IMR-90 (cell line): ENCODE data around the gene GFRA3. TPM values are rescaled to one million over a fixed set of nuclear protein-coding genes. Genes with fewer than 3 reads are reported as not detected.
"Not testable (repeated sequence)": the region's sequence is repeated elsewhere in the genome, so short reads cannot be mapped to it uniquely, and the experiment has no call there.

Source experiments
- ATAC-seq: fragments of 200-7000 bp; cut with Tn5 transposase; 2 replicates; pipeline ENCODE4 v1.9.1; 2020; ENCODE audit warnings: low read depth, mild to moderate bottlenecking, moderate library complexity
- BruUV-seq: library from RNA; stranded (reverse); fragments of 400-500 nt; replicated peaks from 2 replicates; lab custom pipeline; 2021; lab: Mats Ljungman, UMichigan
- CTCF ChIA-PET: fragments of 300-600 bp; formaldehyde crosslinking; extraction: SDS; loops from one replicate; lab custom pipeline; 2021; ENCODE audit warnings: antibody characterized with exemption; lab: Yijun Ruan, JAX
- POLR2A ChIA-PET: fragments of 300-600 bp; sonication (Branson Sonifier 250); formaldehyde crosslinking; loops from one replicate; lab custom pipeline; 2022; ENCODE audit warnings: antibody characterized with exemption; ENCODE audit not compliant: unreplicated experiment; lab: Charles Lee
- DNase-seq: peaks from one replicate; pipeline ENCODE4 v3.0.0; 2013
- H2AFZ ChIP-seq: replicated peaks from 2 replicates; pipeline ENCODE3; 2013; ENCODE audit warnings: low read length, mild to moderate bottlenecking; ENCODE audit not compliant: poor library complexity
- H2AK5ac ChIP-seq: 2 replicates; pipeline ENCODE4 v1.6.1; 2013; ENCODE audit warnings: low read depth, low read length, inconsistent platforms
- H2AK9ac ChIP-seq: replicated peaks from 2 replicates; pipeline ENCODE3; 2013; ENCODE audit warnings: mild to moderate bottlenecking, low read depth, low read length, moderate library complexity; ENCODE audit not compliant: poor library complexity
- H2BK120ac ChIP-seq: 2 replicates; pipeline ENCODE4 v1.6.1; 2013; ENCODE audit warnings: low read depth, low read length, inconsistent platforms
- H2BK15ac ChIP-seq: 3 replicates; pipeline ENCODE4 v1.6.1; 2013; ENCODE audit warnings: low read depth, low read length, inconsistent platforms
- H2BK20ac ChIP-seq: 2 replicates; pipeline ENCODE4 v1.6.1; 2013; ENCODE audit warnings: low read depth, mild to moderate bottlenecking, inconsistent platforms, low read length, moderate library complexity
- H2BK5ac ChIP-seq: 2 replicates; pipeline ENCODE4 v1.6.1; 2013; ENCODE audit warnings: mild to moderate bottlenecking, low read depth, low read length, inconsistent platforms; ENCODE audit not compliant: poor library complexity, severe bottlenecking
- H3K14ac ChIP-seq: replicated peaks from 2 replicates; pipeline ENCODE4 v1.6.1; 2013; ENCODE audit warnings: low read depth, low read length, inconsistent platforms
- H3K18ac ChIP-seq: 2 replicates; pipeline ENCODE4 v1.6.1; 2013; ENCODE audit warnings: low read depth, low read length, control low read depth
- H3K23ac ChIP-seq: 2 replicates; pipeline ENCODE4 v1.6.1; 2013; ENCODE audit warnings: low read depth, low read length, inconsistent platforms
- H3K27ac ChIP-seq: 2 replicates; pipeline ENCODE4 v1.5.1; 2013; ENCODE audit warnings: mild to moderate bottlenecking, control low read depth, low read length; ENCODE audit not compliant: insufficient read depth
- H3K27me3 ChIP-seq: 2 replicates; pipeline ENCODE4 v1.6.1; 2013; ENCODE audit warnings: low read length; ENCODE audit not compliant: control insufficient read depth, insufficient read depth
- H3K36me3 ChIP-seq: 2 replicates; pipeline ENCODE4 v1.6.1; 2013; ENCODE audit warnings: low read length, mixed read lengths; ENCODE audit not compliant: control insufficient read depth, insufficient read depth
- H3K4ac ChIP-seq: 2 replicates; pipeline ENCODE4 v1.6.1; 2013; ENCODE audit warnings: low read depth, low read length, inconsistent platforms
- H3K4me1 ChIP-seq: 2 replicates; pipeline ENCODE4 v1.6.1; 2013; ENCODE audit warnings: low read length, mixed read lengths; ENCODE audit not compliant: control insufficient read depth, insufficient read depth
- H3K4me2 ChIP-seq: 2 replicates; pipeline ENCODE4 v1.6.1; 2013; ENCODE audit warnings: low read depth, mild to moderate bottlenecking, control low read depth, low read length, moderate library complexity
- H3K4me3 ChIP-seq: 2 replicates; pipeline ENCODE4 v1.5.1; 2013; ENCODE audit warnings: low read depth, mild to moderate bottlenecking, control low read depth, low read length, moderate library complexity; ENCODE audit not compliant: insufficient read depth
- H3K56ac ChIP-seq: 2 replicates; pipeline ENCODE4 v1.6.1; 2013; ENCODE audit warnings: low read length, inconsistent platforms; ENCODE audit not compliant: insufficient read depth; ENCODE audit errors: extremely low read depth
- H3K79me1 ChIP-seq, 2 experiments: 2 replicates each; pipeline ENCODE4 v1.6.1; 2013; ENCODE audit warnings: low read length in 2 of 2, inconsistent platforms in 1 of 2, low read depth in 1 of 2
- H3K9ac ChIP-seq: 2 replicates; pipeline ENCODE4 v1.6.1; 2013; ENCODE audit warnings: low read depth, low read length, control low read depth
- H3K9me1 ChIP-seq: 2 replicates; pipeline ENCODE4 v1.6.1; 2013; ENCODE audit warnings: low read length, inconsistent platforms; ENCODE audit not compliant: insufficient read depth
- H3K9me3 ChIP-seq: 2 replicates; pipeline ENCODE4 v1.6.1; 2013; ENCODE audit warnings: low read length; ENCODE audit not compliant: control insufficient read depth, insufficient read depth
- H4K20me1 ChIP-seq: 2 replicates; pipeline ENCODE4 v1.6.1; 2013; ENCODE audit warnings: low read length, inconsistent platforms; ENCODE audit not compliant: insufficient read depth
- H4K5ac ChIP-seq: 2 replicates; pipeline ENCODE4 v1.6.1; 2013; ENCODE audit warnings: mild to moderate bottlenecking, low read depth, low read length, control low read depth
- H4K8ac ChIP-seq, 2 experiments: 2 replicates each; pipeline ENCODE4 v1.6.1; 2013; ENCODE audit warnings: low read depth in 2 of 2, low read length in 2 of 2, control low read depth in 1 of 2, inconsistent platforms in 1 of 2
- H4K91ac ChIP-seq: 2 replicates; pipeline ENCODE4 v1.6.1; 2013; ENCODE audit warnings: low read depth, low read length, inconsistent platforms; ENCODE audit not compliant: insufficient read depth
- CEBPB ChIP-seq: IDR thresholded peaks from 2 replicates; pipeline ENCODE4 v1.6.1; 2012; ENCODE audit warnings: low read depth, low read length, improper control_type of control experiment
- MAFK ChIP-seq: IDR thresholded peaks from 2 replicates; pipeline ENCODE4 v1.6.1; 2012; ENCODE audit warnings: low read depth, low read length, improper control_type of control experiment
- MAZ ChIP-seq: IDR thresholded peaks from 2 replicates; pipeline ENCODE4 v1.6.1; 2012; ENCODE audit warnings: low read depth, mild to moderate bottlenecking, low read length, improper control_type of control experiment, moderate library complexity, borderline replicate concordance
- MXI1 ChIP-seq: IDR thresholded peaks from 2 replicates; pipeline ENCODE4 v1.6.1; 2012; ENCODE audit warnings: low read depth, mild to moderate bottlenecking, low read length, moderate library complexity, borderline replicate concordance
- RAD21 ChIP-seq: IDR thresholded peaks from 2 replicates; pipeline ENCODE4 v1.6.1; 2012; ENCODE audit warnings: low read length, improper control_type of control experiment
- RCOR1 ChIP-seq: IDR thresholded peaks from 2 replicates; pipeline ENCODE4 v1.6.1; 2012; ENCODE audit warnings: mild to moderate bottlenecking, low read length, improper control_type of control experiment; ENCODE audit not compliant: insufficient replicate concordance
- WGBS, 2 experiments: methylation state at CpG; one replicate each; pipeline versions ENCODE4 v1.1.5 to v1.1.7; 2013; ENCODE audit warnings: missing lambda C conversion rate in 2 of 2; ENCODE audit not compliant: insufficient read length in 1 of 2; ENCODE audit errors: extremely low coverage in 2 of 2; 5-methylcytosine and 5-hydroxymethylcytosine counted together
- dilution Hi-C: fragments of 300-500 bp; cut with HindIII; formaldehyde crosslinking; loops from one replicate; pipeline ENCODE4 v1.14.3; 2018; ENCODE audit warnings: low sequenced_read_pairs; ENCODE audit not compliant: unreplicated experiment
- in situ Hi-C: fragments of 300-500 bp; cut with MboI; formaldehyde crosslinking; loops from 3 replicates; pipeline ENCODE4 v1.14.3; 2019; ENCODE audit warnings: low sequenced_read_pairs, inconsistent platforms, mixed read lengths
- intact Hi-C: fragments of 100-400 bp; cut with micrococcal nuclease; formaldehyde crosslinking; loops from 2 replicates; pipeline ENCODE4 v1.10.0; 2022
- polyA plus RNA-seq, 3 experiments: library from polyadenylated mRNA; depleted of rRNA; stranded (reverse); fragments of >200 nt; gene quantifications; 2 replicates each; pipeline ENCODE4 v1.2.3, GENCODE V29; 2012; ENCODE audit warnings: low replicate concordance in 1 of 3
- total RNA-seq: library from RNA; depleted of rRNA; stranded (reverse); fragments of >200 nt; gene quantifications from 2 replicates; pipeline ENCODE4 v1.2.3, GENCODE V29; 2012
- TF ChIP-seq, protein P1 (sequence below): conservative IDR thresholded peaks from 2 replicates; pipeline ENCODE4 v1.5.1; 2012; ENCODE audit warnings: mild to moderate bottlenecking, low read depth, low read length, improper control_type of control experiment

The GFRA3 gene
- total and polyA plus RNA-seq, 2 of the 4 experiments (the other 2 are of a cell fraction), result not detected

- ChIA-PET POLR2A (no interaction called here), CTCF (no interaction called here)
- no peak for TF ChIP-seq MAFK
- TF ChIP-seq RAD21, result no peak
- TF ChIP-seq MAZ, result no peak
- TF ChIP-seq, protein P1, sequence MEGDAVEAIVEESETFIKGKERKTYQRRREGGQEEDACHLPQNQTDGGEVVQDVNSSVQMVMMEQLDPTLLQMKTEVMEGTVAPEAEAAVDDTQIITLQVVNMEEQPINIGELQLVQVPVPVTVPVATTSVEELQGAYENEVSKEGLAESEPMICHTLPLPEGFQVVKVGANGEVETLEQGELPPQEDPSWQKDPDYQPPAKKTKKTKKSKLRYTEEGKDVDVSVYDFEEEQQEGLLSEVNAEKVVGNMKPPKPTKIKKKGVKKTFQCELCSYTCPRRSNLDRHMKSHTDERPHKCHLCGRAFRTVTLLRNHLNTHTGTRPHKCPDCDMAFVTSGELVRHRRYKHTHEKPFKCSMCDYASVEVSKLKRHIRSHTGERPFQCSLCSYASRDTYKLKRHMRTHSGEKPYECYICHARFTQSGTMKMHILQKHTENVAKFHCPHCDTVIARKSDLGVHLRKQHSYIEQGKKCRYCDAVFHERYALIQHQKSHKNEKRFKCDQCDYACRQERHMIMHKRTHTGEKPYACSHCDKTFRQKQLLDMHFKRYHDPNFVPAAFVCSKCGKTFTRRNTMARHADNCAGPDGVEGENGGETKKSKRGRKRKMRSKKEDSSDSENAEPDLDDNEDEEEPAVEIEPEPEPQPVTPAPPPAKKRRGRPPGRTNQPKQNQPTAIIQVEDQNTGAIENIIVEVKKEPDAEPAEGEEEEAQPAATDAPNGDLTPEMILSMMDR, result no peak
- TF ChIP-seq CEBPB, result no peak
- no peak for TF ChIP-seq MXI1
- no peak for TF ChIP-seq RCOR1
- dilution Hi-C loops (no loop called here), intact Hi-C loops (no loop called here), in situ Hi-C loops (no loop called here)
- no peaks in the 10 kb centered on the region for H3K4me1 ChIP-seq
- WGBS, 2 experiments, result no CpG with 5 or more reads among the region's 3 CpGs
- H2BK20ac ChIP-seq, result no peak overlapping the region
- no peak overlapping the region for H3K4me3 ChIP-seq
- no peak overlapping the region for H3K23ac ChIP-seq
- H2AK9ac ChIP-seq, result no peak overlapping the region
- H2BK15ac ChIP-seq, result no peak overlapping the region
- H3K79me1 ChIP-seq, result no peaks in the 10 kb centered on the region
- H3K27me3 ChIP-seq, result peaks cover 31% of the 10 kb centered on the region
- no peaks in the 10 kb centered on the region for H3K9me1 ChIP-seq
- no peaks in the 10 kb centered on the region for H4K20me1 ChIP-seq
- no peak overlapping the region for H3K14ac ChIP-seq
- H2BK5ac ChIP-seq, result no peak overlapping the region
- H3K27ac ChIP-seq, result no peak overlapping the region
- no peak overlapping the region for H3K56ac ChIP-seq
- no peak overlapping the region for H3K9ac ChIP-seq
- no peak overlapping the region for H4K91ac ChIP-seq
- H3K4ac ChIP-seq, result no peak overlapping the region
- DNase-seq, result no peak
- no peak overlapping the region for H3K18ac ChIP-seq
- H2AFZ ChIP-seq, result no peak overlapping the region
- no peak overlapping the region for H3K4me2 ChIP-seq
- no peak overlapping the region for H4K5ac ChIP-seq
- ATAC-seq, result no peak
- no peak overlapping the region for H4K8ac ChIP-seq
- peaks cover 2% of the 10 kb centered on the region; the same call in 1 of the 2 replicates for H3K9me3 ChIP-seq
- no TSS peak for BruUV-seq
- H3K36me3 ChIP-seq, result no peaks in the 10 kb centered on the region
- no peak overlapping the region for H2AK5ac ChIP-seq
- no peak overlapping the region for H2BK120ac ChIP-seq
Measured at GRCh38 chr5:138252944-138253343, 21.5 kb downstream of the GFRA3 start.

DNA sequence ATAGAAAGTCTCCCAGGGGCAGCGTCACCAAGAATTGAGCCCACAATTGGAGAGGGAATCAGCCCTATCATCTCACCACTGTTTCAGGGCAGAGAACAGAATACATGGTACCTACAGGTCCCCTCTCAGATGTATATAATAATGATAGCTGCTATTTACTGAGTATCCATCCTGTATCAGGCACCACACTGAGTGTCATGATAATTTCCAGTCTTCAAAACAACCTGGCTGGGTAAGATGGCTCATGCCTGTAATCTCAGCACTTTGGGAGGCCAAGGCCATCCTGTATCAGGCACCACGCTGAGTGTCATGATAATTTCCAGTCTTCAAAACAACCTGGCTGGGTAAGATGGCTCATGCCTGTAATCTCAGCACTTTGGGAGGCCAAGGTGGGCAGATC is 26.6 kb downstream of the GFRA3 start:
- H4K20me1 ChIP-seq, H3K23ac ChIP-seq, H2BK5ac ChIP-seq, H3K79me1 ChIP-seq, H2BK120ac ChIP-seq, H3K4me2 ChIP-seq, DNase-seq, intact Hi-C loops, H2AK5ac ChIP-seq, H3K14ac ChIP-seq, H3K4me1 ChIP-seq, H3K9ac ChIP-seq, ATAC-seq, H3K27ac ChIP-seq, H2BK15ac ChIP-seq, CTCF ChIA-PET, POLR2A ChIA-PET, H3K18ac ChIP-seq, H4K8ac ChIP-seq, H3K9me3 ChIP-seq, H3K36me3 ChIP-seq, H2AFZ ChIP-seq, H3K56ac ChIP-seq, H4K91ac ChIP-seq, H4K5ac ChIP-seq, H3K4ac ChIP-seq, H3K4me3 ChIP-seq, H3K9me1 ChIP-seq, BruUV-seq, H2BK20ac ChIP-seq, H2AK9ac ChIP-seq, dilution Hi-C loops, in situ Hi-C loops: not testable (repeated sequence)
- WGBS, 2 experiments, result 100% methylated on average over 1 of the region's 2 CpGs; no CpG with 5 or more reads in 1 of the 2 experiments
- peaks cover 28% of the 10 kb centered on the region for H3K27me3 ChIP-seq
